AG09319 (cell line): ENCODE results near the gene FOXL1.

Experiments used
- DNase-seq: peaks from one replicate; pipeline ENCODE4 v3.0.0-alpha.2; 2010; ENCODE audit warnings: low read depth; ENCODE audit errors: extremely low read depth
- TF ChIP-seq, protein P1 (sequence below): IDR thresholded peaks from 2 replicates; pipeline ENCODE4 v1.5.1; 2011; ENCODE audit warnings: low read depth, mild to moderate bottlenecking, inconsistent platforms, low read length, moderate library complexity

FOXL1 gene

DNA sequence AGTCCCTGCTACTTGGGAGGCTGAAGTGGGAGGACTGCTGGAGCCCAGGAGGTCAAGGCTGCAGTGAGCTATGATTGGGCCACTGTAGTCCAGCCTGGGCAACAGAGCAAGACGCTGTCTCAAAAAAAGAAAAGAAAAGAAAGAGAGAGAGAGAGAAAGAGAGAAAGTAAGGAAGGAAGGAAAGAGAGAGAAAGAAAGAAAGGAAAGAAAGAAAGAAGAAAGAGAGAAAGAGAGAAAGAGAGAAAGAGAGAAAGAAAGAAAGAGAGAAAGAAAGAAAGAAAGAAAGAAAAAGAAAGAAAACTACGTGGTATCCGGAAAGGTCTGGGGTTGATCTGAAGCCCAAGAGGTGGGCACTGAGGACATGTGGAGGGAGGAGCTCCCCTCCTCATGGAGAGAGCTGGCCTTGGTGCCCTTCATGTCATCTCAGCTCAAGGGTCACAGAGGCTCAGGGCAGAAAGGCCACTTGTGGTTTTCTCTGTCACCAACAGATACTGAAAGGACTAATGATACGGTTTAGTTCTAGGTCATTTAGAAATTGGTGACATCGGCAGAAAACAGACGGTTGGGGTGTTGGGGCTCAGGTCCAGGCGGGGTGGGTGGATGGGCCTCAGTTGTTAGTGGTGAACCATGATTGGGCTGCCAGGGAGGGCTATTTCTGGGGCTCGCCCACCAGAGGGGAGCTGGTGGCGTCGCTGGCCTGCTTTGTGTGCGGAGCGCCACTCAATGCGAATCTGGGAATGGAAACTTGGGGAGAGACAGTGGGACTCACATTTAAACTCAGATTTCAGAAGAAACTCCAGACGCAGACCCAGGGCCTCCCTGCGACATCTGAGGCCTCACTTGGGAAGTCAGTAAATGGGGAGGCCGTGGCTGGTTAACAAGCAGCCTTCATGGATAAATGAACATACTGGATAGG, 44.6 kb downstream of the FOXL1 start:
- TF ChIP-seq, protein P1, sequence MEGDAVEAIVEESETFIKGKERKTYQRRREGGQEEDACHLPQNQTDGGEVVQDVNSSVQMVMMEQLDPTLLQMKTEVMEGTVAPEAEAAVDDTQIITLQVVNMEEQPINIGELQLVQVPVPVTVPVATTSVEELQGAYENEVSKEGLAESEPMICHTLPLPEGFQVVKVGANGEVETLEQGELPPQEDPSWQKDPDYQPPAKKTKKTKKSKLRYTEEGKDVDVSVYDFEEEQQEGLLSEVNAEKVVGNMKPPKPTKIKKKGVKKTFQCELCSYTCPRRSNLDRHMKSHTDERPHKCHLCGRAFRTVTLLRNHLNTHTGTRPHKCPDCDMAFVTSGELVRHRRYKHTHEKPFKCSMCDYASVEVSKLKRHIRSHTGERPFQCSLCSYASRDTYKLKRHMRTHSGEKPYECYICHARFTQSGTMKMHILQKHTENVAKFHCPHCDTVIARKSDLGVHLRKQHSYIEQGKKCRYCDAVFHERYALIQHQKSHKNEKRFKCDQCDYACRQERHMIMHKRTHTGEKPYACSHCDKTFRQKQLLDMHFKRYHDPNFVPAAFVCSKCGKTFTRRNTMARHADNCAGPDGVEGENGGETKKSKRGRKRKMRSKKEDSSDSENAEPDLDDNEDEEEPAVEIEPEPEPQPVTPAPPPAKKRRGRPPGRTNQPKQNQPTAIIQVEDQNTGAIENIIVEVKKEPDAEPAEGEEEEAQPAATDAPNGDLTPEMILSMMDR: no peak
- no peak for DNase-seq

DNA sequence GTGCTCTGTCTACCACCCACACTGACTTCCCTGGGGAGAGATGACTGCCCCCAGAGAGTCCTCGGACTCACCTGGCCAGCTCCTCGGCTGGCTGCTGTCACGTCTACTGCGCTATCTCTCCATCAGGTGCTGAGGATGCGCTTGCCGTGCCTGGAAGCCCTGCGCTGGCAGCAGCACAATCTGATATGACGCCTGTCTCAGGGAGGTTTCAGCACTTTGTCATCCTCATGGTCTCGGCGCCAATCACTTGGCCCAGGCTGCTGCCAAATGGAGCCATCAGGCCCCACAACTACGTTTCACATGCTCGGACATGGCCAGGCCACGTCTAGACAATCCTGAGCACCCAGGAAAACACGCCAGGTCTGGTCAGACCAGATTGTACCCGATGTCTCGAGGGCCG, 46.7 kb downstream of the FOXL1 start:
- TF ChIP-seq, protein P1: no peak
- no peak for DNase-seq

DNA sequence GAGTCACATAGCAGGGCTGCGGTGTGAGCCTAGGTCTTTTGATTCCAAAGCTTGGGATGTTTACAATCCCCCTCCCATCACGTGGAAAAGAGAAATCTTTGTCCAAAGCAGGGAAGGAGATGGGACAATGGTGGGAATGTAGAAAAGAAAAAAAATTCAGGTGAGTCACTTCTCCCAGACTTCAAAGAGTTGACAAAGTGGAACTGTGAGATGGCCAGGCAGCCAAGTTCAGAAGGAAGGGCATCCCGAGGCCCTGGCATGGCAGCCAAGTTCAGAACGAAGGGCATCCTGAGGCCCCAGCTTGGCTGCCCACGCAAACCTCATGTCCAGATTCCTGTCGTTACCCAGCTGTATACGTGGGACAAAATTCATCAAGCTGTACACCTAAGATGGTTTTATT, 47.5 kb downstream of the FOXL1 start:
- no peak for DNase-seq

DNA sequence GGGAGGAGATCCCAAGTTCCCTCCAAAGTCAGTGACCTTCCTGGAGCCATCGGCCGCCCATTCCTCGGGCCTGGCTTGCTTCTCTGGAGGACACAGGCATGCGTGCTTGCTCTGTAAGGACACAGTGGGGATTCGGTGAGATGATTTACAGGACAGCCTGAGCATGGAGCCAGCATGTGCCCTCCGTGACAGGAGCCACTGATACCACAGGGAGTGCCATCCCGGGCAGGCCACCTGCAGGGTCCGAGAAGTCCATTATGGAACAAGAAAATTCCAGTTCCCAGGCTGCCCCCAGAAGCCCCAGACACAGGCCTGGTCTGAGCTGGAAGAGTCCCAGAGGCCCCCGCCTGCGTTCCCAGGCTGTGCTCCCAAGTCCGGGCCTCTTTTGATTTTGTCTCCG, 47.9 kb downstream of the FOXL1 start:
- TF ChIP-seq, protein P1: no peak
- DNase-seq: no peak

More for the DNA sequence above, 47.5 kb downstream of the FOXL1 start:
- TF ChIP-seq, protein P1: no peak

DNA sequence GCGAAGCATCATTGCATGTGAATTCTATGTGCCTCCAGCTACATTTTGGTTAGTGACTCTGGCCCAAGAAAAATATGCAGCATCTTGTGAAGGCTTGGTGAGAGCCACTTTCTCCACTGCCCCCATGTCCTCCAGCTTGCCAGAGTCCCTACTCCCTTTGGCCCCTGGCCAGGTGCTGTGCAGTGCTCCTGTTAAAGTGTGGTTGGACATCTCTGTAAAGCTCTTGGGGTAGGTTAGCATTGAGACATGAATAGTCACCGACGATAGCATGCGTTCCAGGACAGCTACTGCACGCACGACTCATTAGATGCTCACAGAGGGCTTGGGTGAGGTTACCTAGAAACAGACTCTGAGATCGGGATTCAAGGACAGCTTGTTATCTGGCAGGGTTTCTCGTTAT, 48.6 kb downstream of the FOXL1 start:
- DNase-seq: no peak
- TF ChIP-seq, protein P1: no peak

DNA sequence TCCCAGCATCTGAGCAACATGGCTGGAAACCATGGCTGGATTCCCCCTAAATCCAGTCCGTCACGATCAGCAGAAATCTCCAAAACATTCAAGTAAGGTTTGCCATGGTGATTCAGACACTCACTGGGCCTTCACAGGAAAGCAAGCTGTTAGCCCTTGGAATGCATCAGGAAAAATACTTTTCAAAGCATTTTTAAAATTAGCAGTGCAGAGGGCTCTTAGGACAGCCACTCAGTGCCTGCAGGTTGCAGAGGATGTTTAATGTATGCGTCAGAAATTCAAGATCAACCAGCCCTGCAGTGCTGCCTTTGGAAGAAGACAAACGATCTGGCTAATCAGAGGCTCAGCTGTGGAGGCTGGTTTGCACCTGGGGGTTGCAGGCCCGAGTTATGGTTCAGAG, 50.3 kb downstream of the FOXL1 start:
- DNase-seq: no peak
- TF ChIP-seq, protein P1: no peak

DNA sequence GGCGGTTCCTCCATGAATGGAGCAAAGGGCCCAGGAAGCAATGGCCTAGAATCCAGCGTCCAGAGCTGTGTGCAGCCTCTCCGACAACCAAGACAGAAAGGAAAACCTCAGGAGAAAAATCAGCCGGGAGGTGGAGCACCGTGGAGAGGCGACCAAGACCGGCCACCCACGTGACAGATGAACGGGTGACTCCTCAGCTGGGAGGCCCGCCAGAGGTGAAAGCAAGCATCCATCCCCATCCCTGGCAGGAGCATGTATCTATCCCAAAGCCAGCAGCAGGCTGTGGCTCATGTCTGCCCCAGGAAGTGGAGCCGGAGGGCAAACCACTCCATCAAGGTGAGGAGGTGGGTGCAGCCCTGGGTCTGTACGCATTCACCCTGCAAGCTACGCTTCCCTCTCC, 52.1 kb downstream of the FOXL1 start:
- TF ChIP-seq, protein P1: no peak; the same call in 1 of the 2 replicates
- DNase-seq: no peak
